HG02840 (cell line): Measurements from ENCODE around the gene MCHR2.

Experiments
- ATAC-seq: cut with Tn5 transposase; IDR thresholded peaks from one replicate; pipeline ENCODE4 v1.9.1; 2021; ENCODE audit warnings: mild to moderate bottlenecking, moderate library complexity, moderate number of reproducible peaks; ENCODE audit not compliant: unreplicated experiment, low FRiP score

MCHR2 gene

DNA sequence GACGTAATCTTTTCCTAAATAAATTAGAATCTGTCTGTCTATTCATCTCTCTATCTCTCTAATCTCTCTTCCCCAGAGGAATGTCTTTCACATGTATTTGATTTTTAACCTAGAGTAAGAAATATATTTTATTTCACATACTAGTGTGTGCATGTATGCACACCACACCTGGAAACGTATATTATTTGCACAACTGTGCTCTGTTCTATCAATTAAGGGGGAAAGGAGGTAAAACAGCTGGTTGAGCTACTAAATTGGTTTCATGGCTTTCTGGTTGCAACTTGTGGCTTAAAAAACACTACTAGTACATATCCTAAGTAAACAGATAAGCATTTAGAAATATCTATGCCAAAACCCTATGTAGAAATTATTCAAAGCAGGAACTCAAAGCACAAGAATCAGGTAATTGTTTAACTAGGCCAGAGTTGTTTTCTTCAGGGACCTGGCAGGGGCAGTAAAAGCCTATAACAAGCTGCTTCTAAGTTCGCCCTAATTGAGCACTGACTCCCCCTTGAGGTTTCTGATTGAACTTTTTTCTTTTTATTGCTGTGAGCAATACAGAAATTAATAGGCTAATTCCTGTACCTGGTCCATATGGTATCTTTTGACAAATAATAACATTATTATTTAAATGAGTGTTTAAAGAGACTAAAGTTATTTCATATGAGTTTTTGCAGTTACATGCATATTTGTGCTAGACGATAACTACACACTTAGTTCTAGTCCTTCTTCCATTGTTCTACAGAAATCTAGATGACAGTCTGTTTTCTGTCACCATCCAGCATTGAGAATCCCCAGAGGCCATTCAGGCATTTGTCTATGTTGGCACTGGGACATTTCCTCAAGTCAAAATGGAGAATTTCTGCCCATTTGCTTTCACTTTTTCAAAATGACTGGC is 88.6 kb downstream of the MCHR2 start:
- ATAC-seq, result peak; percentile 78

DNA sequence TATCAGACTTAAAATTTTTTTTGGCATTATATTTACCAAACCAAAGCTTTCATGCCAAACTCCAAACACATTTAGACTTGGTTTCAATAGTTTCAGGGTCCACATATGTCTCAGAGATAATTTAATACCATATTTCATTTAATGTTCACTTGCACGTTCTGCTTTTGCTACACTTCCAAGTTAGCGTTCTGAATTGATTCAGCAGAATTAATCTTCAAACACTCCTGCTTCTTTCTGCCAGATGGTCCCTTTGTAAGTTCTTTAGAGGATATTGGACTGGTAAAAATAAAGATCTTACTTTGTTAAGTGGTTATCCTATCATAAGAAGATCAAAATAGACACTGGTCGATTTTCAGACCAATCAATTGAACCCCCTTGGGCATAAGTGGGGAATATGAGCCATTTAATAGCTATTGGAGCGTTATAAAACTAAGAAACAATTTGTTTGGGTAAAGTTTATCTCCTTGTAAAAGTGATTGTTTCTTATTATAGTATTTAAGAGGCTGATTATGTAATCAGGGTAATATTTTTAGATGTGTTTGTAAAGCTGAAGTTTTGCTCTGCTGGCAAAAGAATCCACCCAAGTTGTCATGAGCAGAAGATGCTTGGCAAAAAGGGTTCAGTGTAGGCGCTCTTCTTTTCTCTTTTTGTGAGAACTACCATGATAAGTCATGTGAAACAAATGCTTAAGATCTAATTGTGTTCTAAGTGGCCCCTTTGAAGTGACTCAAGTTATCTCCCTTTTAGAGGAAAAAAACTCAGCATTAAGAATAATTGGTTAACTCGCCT is 92.2 kb downstream of the MCHR2 start:
- no peak for ATAC-seq

DNA sequence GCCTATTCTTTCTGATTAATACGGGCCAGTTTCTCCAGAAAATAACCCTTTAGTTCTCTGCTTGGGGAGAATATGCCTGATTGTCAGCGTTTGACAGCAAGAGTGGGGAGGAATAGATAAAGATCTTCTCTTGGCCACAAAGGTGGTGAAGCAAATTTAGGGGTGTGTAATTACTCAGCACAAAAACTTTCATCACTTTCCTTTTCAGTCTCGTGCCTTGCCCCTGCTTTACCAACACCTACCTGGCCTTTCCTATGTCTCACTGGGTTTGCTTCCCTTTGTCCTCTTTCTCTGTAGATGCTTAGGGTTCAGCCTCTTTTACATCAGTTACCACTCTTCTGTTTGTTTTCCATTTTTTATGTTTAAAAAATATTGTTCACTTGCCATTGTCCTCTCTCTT is 99.2 kb downstream of the MCHR2 start:
- no peak for ATAC-seq

DNA sequence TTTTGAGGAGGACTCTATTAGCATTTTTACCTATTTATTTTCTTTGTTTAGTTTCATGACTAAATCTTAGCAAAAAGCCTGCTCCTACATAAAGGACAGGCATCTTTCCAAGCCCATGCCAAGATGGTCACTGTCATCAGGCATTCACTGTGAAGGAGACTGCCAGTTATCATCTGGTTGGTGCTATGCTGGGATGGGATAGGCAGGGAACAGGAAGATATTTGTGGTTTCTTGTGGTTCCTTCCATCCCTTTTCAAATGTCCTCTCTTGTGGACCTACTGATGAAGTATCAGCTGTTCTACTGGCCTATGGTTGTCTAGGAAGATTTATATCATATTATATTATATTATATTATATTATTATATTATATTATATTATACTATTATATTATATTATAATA is 107.0 kb downstream of the MCHR2 start:
- ATAC-seq, result no peak

DNA sequence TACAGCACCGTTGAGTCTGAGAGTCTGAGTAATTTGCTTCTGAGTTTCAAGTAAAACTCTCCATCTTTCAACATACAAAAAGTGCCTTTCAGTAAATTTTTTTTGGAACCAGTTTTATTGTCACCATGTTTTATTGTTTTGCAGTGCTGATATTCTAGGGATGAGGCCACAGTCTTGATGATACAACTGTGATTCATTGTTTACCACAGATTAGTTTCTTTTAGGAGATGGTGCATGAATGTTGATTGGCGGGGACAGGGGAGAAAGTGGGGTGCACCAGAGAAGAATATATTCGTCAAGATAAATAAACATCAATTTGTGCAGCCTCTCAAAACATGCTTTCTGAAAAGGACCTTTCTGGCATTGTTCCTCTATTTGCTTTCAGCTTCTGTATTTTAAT is 109.0 kb downstream of the MCHR2 start:
- no peak for ATAC-seq

DNA sequence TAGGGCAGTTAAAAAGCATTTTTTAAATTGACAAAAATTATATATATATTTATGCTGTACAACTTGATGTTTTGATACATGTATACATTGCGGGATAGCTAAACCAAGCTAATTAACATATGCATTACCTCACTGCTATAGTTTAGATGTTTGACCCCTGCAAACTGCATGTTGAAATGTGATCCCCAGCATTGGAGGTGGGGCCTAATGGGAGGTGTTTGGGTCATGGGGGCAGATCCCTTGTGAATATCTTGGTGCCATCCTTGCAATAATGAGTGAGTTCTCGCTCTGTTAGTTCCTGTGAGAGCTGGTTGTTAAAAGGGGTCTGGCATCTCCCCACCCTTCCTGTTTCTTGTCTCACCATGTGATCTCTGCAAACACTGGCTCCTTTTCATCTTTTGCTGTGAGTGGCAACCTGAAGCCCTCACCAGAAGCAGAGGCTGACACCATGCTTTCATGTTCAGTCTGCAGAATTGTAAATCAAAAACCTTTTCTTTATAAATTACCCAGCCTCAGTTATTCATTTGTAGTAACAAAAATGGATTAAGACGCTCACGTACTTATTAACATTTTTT is 111.8 kb downstream of the MCHR2 start:
- no peak for ATAC-seq

DNA sequence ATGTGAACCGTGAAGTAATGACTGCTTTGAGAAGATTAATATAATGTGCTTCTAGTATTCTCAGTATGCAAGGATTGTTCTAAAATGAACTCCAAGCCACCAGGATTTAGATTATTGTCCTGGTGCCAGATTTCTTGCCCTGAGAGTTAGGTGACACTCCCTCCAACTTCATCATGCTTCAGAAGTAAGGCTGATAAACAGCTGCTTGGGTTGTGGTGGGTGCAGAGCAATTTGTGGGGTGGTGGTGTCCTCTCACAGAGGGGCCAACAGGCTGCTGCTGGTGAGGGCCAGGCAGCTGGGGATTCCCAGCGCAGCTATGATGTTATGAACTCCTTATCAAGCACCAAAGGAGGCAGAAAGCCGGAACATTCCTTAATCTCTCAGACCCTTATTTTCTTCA is 114.6 kb downstream of the MCHR2 start:
- ATAC-seq, result no peak

DNA sequence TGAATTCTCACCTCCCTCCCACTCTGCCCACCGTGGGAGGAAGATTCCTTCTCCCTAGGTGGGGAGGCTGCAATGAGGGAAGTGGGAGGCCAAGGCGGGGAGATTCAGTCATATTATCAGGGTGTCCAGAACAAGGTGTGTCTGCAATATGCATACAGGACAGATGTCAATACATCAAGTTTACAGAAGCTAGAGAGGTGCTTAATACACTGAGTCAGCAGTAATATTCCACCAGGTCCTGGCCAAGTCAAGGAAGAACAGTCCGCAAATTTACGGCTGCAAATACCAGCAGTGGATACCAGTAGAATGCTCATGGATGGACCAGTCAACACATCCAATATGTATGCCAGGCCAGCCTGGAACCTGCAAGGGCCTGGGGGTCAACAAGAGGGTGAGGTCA is 119.0 kb downstream of the MCHR2 start:
- ATAC-seq, result no peak

DNA sequence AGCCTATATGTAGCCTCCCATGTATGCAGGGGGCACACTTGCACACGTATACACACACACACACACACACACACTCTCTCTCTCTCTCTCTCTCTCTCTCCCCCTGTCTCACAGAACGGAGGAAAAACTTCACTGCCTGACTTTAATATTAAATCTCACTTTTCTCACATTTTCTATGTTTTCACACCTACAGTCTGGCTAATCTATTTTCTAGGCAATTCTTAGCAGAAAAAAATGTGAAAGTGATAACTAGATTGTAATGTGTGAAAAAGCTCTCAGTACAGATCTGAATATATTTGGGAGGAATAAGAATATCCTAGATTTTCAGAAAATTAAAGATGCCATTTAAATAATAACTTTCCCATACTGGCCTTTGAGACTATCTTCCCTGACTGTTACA is 120.9 kb downstream of the MCHR2 start:
- no peak for ATAC-seq

DNA sequence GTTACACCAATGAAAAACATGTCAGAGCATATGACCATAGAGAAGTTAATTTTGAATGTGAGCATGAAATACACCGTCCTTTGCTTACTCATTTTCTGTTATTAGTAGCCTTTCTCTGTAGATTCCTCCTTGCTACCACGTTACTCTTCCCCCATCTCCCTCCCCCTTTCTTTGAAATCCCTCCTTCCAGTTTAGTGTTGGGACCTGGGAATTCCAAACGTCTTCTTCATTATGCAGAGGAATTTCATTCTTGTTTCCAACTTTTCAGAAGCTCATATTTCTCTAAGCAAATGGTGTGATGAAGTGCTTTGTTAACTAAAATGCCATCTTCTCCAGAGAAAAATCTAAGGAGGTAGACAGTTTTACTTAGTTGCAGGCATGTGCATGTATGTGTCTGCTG is 122.4 kb downstream of the MCHR2 start:
- no peak for ATAC-seq
